GM21447 (cell line): ENCODE data around the gene ASB11.
"Not testable (repeated sequence)": the region's sequence is repeated elsewhere in the genome, so short reads cannot be mapped to it uniquely, and the experiment has no call there.

ENCODE experiments used
- ATAC-seq: cut with Tn5 transposase; IDR thresholded peaks from one replicate; pipeline ENCODE4 v1.9.1; 2021; ENCODE audit not compliant: unreplicated experiment

Gene ASB11

DNA sequence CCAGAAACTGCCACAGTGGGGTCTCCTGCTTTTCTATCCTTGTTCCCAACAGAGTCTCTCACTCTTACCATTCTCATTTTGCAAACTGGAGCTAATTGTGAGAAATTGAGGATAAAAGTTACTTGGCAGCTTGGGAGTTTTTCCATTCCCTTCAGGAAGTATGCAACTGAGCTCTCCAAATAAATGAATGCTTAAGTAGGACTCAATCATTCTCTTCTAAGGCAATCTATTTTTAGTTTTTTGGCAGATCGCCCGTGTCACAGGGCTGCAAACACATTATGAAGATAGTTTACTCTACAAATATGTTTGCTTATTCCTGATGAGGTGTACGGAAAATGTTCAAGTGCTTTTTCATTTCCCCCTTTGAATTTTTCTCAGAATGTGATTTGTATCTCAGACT, 5.3 kb downstream of the ASB11 start:
- ATAC-seq: no peak

- ATAC-seq: not testable (repeated sequence)
Measured at GRCh38 chrX:15305899-15306298, 9.5 kb downstream of the ASB11 start.

DNA sequence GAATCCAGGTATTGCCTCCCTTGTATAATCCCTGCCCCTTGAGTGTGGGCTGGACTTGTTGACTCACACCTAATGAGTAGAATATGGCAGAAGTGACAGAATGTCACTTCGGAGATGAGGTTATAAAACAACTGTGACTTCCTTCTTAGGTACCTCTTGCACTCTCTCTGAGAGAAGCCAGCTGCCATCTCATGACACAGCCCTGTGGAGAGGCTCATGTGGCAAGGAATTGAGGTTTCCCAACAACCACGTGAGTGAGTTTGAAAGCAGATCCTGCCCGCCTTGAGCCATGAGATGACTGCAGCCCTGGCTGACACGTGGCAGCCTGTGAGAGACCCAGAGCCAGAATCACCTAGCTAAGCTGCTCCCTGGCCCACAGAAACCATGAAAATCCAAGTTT, 13.5 kb downstream of the ASB11 start:
- peak; percentile 45 for ATAC-seq

DNA sequence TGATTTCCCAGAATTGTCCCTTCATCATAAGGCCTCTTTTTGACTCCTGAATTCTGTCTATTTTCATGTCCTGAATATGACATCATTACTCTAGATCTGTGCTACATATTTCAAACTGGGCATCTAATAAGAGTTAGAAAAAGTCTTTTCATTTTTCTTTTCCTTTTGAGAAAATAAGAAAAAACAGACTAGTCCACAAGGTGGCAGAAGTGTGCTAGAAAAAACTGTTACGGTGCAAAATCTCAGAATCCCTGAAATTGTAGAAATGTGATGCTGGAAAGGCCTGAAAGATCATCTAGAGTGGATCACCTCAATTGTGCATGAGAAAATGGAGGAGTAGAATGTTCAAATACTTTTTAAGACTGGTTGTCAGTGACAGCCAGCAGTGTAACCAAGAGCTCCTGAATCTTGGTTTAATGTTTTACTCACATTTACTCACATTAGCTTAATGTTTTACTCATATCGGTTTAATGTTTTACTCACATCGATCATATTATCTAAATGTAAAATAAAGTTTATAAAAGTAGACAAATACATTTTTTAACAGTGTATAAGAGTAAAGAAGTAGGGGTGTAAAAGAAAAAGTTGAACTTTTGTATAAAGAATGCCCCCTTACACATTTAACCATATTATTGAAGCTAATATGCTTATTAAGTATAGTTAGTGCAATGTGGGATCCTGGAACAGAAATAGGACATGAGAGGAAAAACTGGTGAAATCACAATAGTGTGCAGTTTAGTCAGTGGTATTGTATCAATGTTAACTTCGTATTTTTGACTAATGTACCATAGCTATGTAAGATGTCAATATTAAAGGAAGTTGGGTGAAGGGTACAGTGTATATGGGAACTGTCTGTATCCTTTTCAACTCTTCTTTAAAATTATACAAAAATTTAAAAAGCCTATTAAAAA, 15.2 kb downstream of the ASB11 start:
- ATAC-seq: no peak

DNA sequence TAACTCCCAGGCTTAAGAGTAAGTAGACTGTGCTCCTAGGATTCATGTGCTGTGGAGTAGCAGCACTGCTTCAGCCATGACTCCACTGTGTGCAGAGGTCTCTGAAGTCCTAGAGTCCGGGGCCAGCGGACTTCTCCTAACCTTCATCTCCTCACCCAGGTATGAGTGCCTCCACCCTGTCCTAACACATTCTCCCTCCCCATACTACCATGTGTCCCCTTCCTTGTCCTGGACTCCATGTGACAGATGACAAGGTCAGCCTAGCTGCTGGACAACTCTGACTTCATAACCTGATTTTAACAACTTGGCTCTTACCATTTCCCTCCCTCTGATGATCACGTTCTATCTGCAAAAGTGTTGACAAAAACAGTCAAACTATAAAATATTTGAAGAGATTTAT, 16.7 kb downstream of the ASB11 start:
- no peak for ATAC-seq

DNA sequence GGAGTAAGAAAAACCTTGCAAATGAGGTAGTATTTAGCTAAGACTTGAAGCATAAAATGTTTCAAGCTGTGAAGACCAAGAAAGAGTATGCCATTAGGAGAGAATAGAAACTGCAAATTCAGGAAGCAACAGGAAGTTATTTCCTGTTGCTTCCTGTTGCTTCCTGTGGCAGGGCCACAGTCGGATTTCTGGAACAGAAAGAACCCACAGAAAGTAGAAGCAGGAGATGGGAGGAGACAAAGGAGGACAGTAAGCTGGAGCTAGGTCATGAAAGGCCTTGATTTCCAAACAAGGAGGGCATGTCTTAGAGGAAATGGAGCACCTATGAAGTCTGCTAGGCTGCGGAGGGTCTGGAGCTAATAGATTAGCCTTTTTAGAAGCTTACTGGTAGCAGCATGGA, 17.2 kb downstream of the ASB11 start:
- no peak for ATAC-seq

DNA sequence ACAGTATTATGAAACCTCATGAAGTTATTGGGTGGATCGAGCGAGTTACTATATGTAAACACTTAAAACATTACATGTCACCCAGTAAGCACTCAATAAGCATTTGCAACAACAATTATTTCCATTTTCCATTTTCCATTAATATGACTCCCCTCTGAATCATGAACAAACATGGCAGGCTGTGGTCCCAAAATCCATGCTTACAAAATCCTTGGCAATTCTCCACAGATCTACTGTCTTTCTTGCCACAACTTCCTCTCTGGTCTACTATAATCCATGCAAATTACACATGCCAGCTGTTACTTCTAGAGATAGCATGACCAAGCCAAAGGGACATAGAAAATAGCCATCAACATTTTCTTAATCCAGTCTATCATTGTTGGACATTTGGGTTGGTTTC, 22.0 kb downstream of the ASB11 start:
- ATAC-seq: no peak

DNA sequence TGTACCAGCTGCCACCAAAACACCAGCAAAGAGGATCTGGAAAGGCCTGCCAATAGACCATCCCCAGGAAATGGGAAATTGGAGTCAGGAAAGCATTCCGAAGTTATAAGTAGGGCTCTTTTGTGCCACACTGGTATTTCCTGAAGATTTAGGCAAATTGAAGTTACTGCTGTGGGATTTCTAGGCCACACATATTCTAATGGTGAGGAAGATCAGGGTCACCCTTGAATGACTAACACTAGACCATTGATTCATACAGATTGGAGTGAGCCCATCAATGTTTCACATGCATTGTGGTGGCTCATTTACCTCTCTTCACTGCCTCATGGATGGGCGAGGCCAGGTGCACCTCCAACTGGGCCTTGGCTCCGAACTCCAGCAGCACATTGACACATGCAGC, 22.6 kb downstream of the ASB11 start:
- no peak for ATAC-seq

DNA sequence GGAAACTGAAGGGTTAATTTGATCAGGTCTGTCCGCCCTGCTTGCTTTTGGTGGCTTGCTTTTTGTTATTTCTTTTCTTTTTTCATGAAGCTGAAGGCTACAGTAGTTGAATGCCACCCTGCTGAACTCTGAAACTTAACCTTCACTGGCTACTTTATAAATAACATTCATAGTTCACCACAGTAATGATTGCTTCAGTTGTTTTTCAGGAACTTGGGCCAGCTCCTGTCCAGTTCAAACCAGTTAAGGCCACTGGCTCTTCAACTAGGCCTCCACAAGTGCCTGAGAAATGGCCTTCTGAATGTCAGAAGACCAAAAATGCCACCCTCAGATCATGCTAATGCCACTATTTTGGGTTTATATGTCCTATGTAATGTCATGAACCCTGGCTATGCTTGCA, 37.8 kb downstream of the ASB11 start:
- ATAC-seq: no peak

- ATAC-seq: no peak
Measured at GRCh38 chrX:15274946-15275345, 40.5 kb downstream of the ASB11 start.

DNA sequence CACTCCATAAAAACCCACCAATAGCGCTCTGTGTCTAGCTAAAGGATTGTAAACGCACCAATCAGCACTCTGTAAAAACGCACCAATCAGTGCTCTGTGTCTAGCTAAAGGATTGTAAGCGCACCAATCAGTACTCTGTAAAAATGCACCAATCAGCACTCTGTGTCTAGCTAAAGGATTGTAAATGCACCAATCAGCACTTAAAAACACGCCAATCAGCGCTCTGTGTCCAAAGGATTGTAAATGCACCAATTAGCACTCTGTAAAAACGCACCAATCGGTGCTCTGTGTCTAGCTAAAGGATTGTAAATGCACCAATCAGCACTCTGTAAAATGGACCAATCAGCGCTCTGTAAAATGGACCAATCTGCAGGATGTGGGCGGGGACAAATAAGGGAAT, 42.2 kb downstream of the ASB11 start:
- ATAC-seq: not testable (repeated sequence)

DNA sequence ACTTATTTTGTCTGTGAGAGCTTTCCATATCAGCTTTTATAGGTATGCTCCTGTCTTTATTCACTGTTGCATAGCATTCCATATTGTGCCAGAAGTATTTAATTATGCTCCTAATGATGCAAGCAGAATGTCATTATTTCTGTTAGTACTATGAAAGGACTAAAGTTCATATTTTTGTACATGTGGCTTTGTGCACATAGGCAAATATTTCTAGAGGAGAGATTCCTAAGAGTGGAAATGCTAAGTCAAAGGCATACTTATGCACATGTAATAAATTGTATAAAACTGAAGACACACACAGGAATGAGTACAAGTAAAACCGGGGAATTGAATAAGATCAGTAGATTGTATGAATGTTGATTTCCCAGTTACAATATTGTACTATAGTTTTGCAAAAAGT, 43.7 kb downstream of the ASB11 start:
- ATAC-seq: no peak

DNA sequence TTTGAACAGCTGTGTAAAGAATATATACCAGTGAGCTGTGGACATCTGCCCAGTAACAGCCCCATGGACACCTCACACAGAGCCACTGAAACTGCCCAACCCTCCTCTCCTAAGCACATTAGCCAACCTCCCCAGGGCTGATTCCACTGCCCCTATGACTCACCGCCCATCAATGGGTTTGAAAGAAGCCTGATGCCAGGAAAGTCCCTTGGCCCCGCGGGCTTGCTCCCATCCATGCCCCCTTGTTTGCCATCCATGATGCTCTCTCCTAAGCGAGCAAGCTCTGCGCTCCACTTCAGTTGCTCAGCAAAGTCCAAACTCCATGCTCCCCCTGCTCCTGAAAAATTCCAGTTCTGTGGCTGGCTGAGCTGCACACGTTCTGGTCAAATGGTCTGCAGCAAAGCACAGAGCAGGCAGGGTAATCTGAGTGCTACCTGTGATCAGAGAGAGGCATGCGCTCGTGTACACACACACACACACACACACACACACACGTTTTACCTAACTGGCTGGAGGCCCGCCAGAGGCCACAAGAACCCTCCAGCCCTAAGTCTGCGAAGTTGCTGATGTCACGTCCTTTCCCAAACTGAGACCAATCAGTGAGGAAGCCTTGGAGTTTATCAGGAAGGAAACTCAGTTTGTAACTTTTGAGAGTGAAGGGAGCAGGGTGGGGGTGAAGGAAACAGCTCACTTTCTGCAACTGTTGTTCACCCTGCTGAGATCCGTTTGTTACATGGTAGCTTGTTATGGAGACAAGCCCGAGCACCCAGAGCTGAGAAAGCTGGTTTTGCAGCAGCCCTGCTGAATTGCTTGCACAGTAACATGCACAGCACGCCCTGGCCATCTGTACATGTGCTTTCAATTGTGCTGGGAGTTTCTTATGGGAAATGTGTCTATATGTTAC, 45.6 kb downstream of the ASB11 start, which contains the start of gene ASB9:
TSS of gene ASB9 (minus strand) at position 466 of the 904 bp plus-strand sequence. CDS start at position 257, 209 bp downstream.
- ATAC-seq: peak; percentile 67

DNA sequence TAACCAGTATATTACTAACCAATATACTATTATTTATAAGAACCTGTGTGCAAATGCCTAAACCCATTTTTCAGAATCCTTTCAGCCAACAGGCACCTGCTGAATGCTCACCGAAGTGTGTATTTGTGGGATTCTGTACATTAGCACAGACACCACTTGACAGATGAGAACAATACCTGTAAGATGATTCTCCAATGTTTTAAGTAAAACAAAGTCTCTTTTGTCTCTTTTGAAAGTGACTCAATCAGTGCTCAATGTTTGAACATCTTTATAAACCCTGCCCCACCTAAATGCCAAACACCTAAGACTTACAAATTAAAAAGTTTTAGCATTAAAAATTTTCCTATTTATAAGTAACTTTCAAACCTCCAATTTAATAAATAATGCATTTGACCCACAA, 46.3 kb downstream of the ASB11 start:
- ATAC-seq: no peak

GRCh38 chrX:15254852-15255251, 60.6 kb downstream of the ASB11 start:
- no peak for ATAC-seq

DNA sequence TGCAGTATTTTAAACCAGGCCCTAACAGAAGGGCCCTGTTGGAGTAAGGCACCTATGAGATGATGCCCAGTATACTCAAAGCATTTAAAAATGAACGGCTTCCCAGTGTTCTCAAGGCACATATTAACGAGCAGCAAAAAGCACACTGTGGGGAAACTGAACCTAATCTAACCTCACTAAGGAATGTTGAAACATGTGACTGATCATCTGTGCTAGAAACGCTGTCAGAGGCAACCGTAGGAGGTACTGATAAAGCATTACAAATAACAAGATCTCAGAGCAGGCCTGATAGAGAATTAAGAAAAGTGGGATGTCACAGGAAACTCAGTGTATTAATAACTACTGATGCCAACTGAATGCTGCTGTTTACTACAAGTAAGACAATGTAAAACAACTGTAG, 69.5 kb downstream of the ASB11 start:
- ATAC-seq: no peak

DNA sequence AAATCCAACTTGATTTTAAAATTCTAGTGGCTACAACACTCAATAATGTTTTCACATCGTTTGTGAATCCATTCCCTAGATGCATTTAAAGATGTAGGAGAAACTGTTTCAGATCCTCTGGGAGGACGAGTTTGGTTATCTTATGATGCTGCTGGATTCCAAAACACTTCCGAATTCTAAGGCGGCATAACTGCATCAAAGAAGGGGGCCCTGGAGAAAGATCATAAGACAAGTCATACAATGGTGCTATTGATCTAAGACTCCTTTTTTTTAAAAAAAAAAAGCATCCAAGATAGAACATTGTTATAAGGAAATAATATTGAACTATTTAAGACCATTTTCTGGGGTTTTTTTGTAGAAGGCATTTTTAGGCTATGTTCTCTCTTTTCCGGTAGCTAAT, 71.0 kb downstream of the ASB11 start:
- ATAC-seq: no peak

DNA sequence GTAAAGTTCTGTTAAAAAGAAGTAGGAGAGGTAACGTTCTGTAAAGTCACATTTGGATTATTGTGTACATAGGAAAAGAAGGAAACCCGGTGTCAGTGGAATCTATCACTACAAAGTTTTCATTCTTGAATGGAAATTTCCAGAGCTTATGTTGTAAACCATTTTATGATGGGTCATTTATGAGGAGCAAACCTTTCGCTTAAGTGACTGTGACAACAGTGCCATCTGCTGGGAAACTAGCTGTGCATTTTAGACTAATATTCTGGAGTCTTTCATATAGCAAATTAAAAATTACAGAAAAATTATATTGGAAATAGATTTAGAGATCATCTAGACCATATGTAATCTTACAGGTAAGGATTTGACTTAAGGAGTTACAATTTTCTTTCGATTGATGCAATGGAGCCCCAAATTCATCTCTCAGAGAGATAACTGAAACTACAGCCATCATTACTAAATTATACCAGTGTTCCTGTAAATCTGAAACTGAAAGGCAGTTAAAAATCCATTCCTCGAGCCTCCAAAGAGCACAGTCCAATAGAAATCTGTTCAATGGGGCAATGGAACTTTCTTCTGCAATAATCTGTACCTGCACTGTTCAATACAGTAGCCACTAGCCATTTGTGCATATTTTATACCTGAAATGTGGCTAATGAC, 72.4 kb downstream of the ASB11 start:
- no peak for ATAC-seq

GRCh38 chrX:15241301-15241700, 74.1 kb downstream of the ASB11 start:
- ATAC-seq: no peak

DNA sequence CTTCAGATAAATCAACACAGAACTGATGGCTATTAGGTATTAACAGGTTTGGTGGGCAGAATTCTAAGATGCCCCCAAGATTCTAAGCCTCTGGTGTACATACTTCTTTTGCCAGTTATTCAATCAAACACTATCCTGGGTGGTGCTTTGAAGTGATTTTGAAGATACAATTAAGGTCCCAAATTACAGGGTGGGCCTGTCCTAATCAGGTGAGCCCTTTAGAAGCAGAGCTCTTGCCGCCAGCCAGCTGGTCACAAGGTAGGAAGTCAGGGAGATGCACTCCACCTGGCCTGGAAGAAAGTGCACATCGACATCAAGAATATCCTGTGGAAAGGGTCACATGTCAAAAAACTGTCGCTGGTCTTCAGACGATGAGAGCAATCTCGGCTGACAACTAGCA, 75.0 kb downstream of the ASB11 start:
- no peak for ATAC-seq

- no peak for ATAC-seq
Measured at GRCh38 chrX:15236146-15236545, 79.3 kb downstream of the ASB11 start.
